Liver (tissue), 9 donors: ENCODE data around the gene RAB31. TPM values are rescaled to one million over a fixed set of nuclear protein-coding genes. Genes with fewer than 3 reads are reported as not detected.
"Not testable (repeated sequence)": the region's sequence is repeated elsewhere in the genome, so short reads cannot be mapped to it uniquely, and the experiment has no call there.

Source experiments
- DNase-seq: peaks from one replicate; pipeline ENCODE4 v3.0.0-alpha.2; 2017; ENCODE audit warnings: low spot score
- H3K27ac ChIP-seq, 2 donors: one replicate each; pipeline ENCODE4 v1.7.0; 2013; ENCODE audit warnings: inconsistent platforms in 2 of 2, low read length in 2 of 2, control low read depth in 1 of 2, low read depth in 1 of 2, mild to moderate bottlenecking in 1 of 2
- H3K27me3 ChIP-seq, 4 donors: one replicate each; pipeline versions ENCODE4 v1.6.1 to v1.7.0; 2013; ENCODE audit warnings: low read length in 3 of 4, inconsistent platforms in 1 of 4, mild to moderate bottlenecking in 1 of 4, moderate library complexity in 1 of 4; ENCODE audit not compliant: control insufficient read depth in 4 of 4, insufficient read depth in 4 of 4
- H3K36me3 ChIP-seq, 4 donors: one replicate each; pipeline versions ENCODE4 v1.6.1 to v1.7.0; 2013; ENCODE audit warnings: low read length in 3 of 4, mild to moderate bottlenecking in 3 of 4, low read depth in 1 of 4, moderate library complexity in 1 of 4; ENCODE audit not compliant: control insufficient read depth in 4 of 4, insufficient read depth in 3 of 4
- H3K4me1 ChIP-seq, 4 donors: one replicate each; pipeline versions ENCODE4 v1.6.1 to v1.7.0; 2013; ENCODE audit warnings: low read length in 3 of 4, mild to moderate bottlenecking in 3 of 4, moderate library complexity in 1 of 4; ENCODE audit not compliant: control insufficient read depth in 4 of 4, insufficient read depth in 4 of 4
- H3K4me3 ChIP-seq, 3 donors: one replicate each; pipeline versions ENCODE4 v1.6.1 to v1.7.0; 2013; ENCODE audit warnings: low read length in 3 of 3, control low read depth in 1 of 3, low read depth in 1 of 3, mild to moderate bottlenecking in 1 of 3
- H3K9ac ChIP-seq, 2 donors: one replicate each; pipeline ENCODE4 v1.7.0; 2013; ENCODE audit warnings: low read length in 2 of 2, mild to moderate bottlenecking in 2 of 2, moderate library complexity in 2 of 2, control low read depth in 1 of 2, low read depth in 1 of 2
- H3K9me3 ChIP-seq, 4 donors: one replicate each; pipeline versions ENCODE4 v1.6.1 to v1.7.0; 2013; ENCODE audit warnings: low read length in 3 of 4; ENCODE audit not compliant: control insufficient read depth in 4 of 4
- ATF3 ChIP-seq: IDR thresholded peaks from 2 replicates; pipeline ENCODE4 v1.6.1; 2016; ENCODE audit warnings: antibody characterized with exemption
- EGR1 ChIP-seq, 2 donors: IDR thresholded peaks; 2 replicates each; pipeline ENCODE4 v1.6.1; 2016 to 2018; ENCODE audit warnings: antibody characterized with exemption in 2 of 2, low read depth in 2 of 2
- FOXA1 ChIP-seq: IDR thresholded peaks from 2 replicates; pipeline ENCODE4 v1.6.1; 2016; ENCODE audit warnings: antibody characterized with exemption
- FOXA2 ChIP-seq: IDR thresholded peaks from 2 replicates; pipeline ENCODE4 v1.6.1; 2016; ENCODE audit warnings: antibody characterized with exemption
- GABPA ChIP-seq, 2 donors: IDR thresholded peaks in 1 of 2; conservative IDR thresholded peaks in 1 of 2; 2 replicates each; pipeline ENCODE4 v1.6.1; 2016; ENCODE audit warnings: antibody characterized with exemption in 2 of 2, mild to moderate bottlenecking in 1 of 2, moderate library complexity in 1 of 2
- HNF4A ChIP-seq, 2 donors: conservative IDR thresholded peaks; 2 replicates each; pipeline ENCODE4 v1.6.1; 2016; ENCODE audit warnings: antibody characterized with exemption in 2 of 2, mild to moderate bottlenecking in 2 of 2
- HNF4G ChIP-seq: IDR thresholded peaks from 2 replicates; pipeline ENCODE4 v1.6.1; 2016; ENCODE audit warnings: antibody characterized with exemption
- JUND ChIP-seq, 2 donors: IDR thresholded peaks; 2 replicates each; pipeline ENCODE4 v1.6.1; 2016; ENCODE audit warnings: antibody characterized with exemption in 2 of 2
- NR2F2 ChIP-seq: IDR thresholded peaks from 2 replicates; pipeline ENCODE4 v1.6.1; 2016; ENCODE audit warnings: antibody characterized with exemption
- RAD21 ChIP-seq, 2 donors: IDR thresholded peaks; 2 replicates each; pipeline ENCODE4 v1.6.1; 2016; ENCODE audit warnings: antibody characterized with exemption in 2 of 2, mild to moderate bottlenecking in 2 of 2
- RXRA ChIP-seq, 2 donors: IDR thresholded peaks; 2 replicates each; pipeline ENCODE4 v1.6.1; 2017 to 2018; ENCODE audit warnings: antibody characterized with exemption in 2 of 2, mild to moderate bottlenecking in 1 of 2
- SP1 ChIP-seq: IDR thresholded peaks from 2 replicates; pipeline ENCODE4 v1.6.1; 2018; ENCODE audit warnings: antibody characterized with exemption, mild to moderate bottlenecking
- TAF1 ChIP-seq: conservative IDR thresholded peaks from 2 replicates; pipeline ENCODE4 v1.6.1; 2016; ENCODE audit warnings: antibody characterized with exemption, mild to moderate bottlenecking
- YY1 ChIP-seq: IDR thresholded peaks from 2 replicates; pipeline ENCODE4 v1.6.1; 2016; ENCODE audit warnings: antibody characterized with exemption, mild to moderate bottlenecking
- WGBS: extraction: QIAGEN DNeasy Blood & Tissue Kit; methylation state at CpG from one replicate; pipeline ENCODE4 v1.1.7; 2013; 5-methylcytosine and 5-hydroxymethylcytosine counted together
- polyA plus RNA-seq, 2 donors: library from polyadenylated mRNA; stranded (reverse) in 1 of 2; unstranded in 1 of 2; fragments of 200-250 nt in 1 of 2; fragments of >200 nt in 1 of 2; fragmentation: Nextera tagmentation in 1 of 2; extraction: Ambion mirVana in 1 of 2; gene quantifications; one replicate each; pipeline versions ENCODE4 v1.2.1 to v1.2.3, GENCODE V29; 2013 to 2015
- total RNA-seq, 2 donors: library from RNA; depleted of rRNA; stranded (reverse); fragments of >200 nt; gene quantifications; one replicate each; pipeline ENCODE4 v1.2.3, GENCODE V29; 2014
- TF ChIP-seq, protein P1 (sequence below): IDR thresholded peaks from 2 replicates; pipeline ENCODE4 v1.6.1; 2016; ENCODE audit warnings: antibody characterized with exemption, mild to moderate bottlenecking
- TF ChIP-seq, protein P2 (sequence below): IDR thresholded peaks from 2 replicates; pipeline ENCODE4 v1.6.1; 2016; ENCODE audit warnings: antibody characterized with exemption
- TF ChIP-seq, protein P3 (sequence below): IDR thresholded peaks from 2 replicates; pipeline ENCODE4 v1.6.1; 2016; ENCODE audit warnings: antibody characterized with exemption
- donor health status: healthy.
- donor health status: healthy.
- donor health status: healthy.
- donor health status: healthy.
- donor health status: healthy.

RAB31 gene
- total and polyA plus RNA-seq, 4 donors: 3.6 to 12.8 (median 9.7) TPM

- peak; percentile 32 for TF ChIP-seq SP1
- TF ChIP-seq, protein P1, sequence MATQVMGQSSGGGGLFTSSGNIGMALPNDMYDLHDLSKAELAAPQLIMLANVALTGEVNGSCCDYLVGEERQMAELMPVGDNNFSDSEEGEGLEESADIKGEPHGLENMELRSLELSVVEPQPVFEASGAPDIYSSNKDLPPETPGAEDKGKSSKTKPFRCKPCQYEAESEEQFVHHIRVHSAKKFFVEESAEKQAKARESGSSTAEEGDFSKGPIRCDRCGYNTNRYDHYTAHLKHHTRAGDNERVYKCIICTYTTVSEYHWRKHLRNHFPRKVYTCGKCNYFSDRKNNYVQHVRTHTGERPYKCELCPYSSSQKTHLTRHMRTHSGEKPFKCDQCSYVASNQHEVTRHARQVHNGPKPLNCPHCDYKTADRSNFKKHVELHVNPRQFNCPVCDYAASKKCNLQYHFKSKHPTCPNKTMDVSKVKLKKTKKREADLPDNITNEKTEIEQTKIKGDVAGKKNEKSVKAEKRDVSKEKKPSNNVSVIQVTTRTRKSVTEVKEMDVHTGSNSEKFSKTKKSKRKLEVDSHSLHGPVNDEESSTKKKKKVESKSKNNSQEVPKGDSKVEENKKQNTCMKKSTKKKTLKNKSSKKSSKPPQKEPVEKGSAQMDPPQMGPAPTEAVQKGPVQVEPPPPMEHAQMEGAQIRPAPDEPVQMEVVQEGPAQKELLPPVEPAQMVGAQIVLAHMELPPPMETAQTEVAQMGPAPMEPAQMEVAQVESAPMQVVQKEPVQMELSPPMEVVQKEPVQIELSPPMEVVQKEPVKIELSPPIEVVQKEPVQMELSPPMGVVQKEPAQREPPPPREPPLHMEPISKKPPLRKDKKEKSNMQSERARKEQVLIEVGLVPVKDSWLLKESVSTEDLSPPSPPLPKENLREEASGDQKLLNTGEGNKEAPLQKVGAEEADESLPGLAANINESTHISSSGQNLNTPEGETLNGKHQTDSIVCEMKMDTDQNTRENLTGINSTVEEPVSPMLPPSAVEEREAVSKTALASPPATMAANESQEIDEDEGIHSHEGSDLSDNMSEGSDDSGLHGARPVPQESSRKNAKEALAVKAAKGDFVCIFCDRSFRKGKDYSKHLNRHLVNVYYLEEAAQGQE: no peak
- peak; percentile 23 to 53 for TF ChIP-seq HNF4A (conservative IDR thresholded peaks at IDR 0.05)
- no peak for TF ChIP-seq TAF1
- TF ChIP-seq, protein P2, sequence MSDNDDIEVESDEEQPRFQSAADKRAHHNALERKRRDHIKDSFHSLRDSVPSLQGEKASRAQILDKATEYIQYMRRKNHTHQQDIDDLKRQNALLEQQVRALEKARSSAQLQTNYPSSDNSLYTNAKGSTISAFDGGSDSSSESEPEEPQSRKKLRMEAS: peak; percentile 41
- peak; percentile 51 to 64 for TF ChIP-seq RXRA (IDR thresholded peaks at IDR 0.05)
- peak; percentile 92 to 97 for TF ChIP-seq JUND (IDR thresholded peaks at IDR 0.05)
- TF ChIP-seq ATF3: peak; percentile 59
- peak in 1 of 2 donors; percentile 33 for TF ChIP-seq RAD21 (IDR thresholded peaks at IDR 0.05)
- H3K4me1 ChIP-seq: peaks cover 0 to 6% (median 0%) of the 10 kb centered on the region in 4 donors
- no peaks in the 10 kb centered on the region for H3K27me3 ChIP-seq
- no peak overlapping the region for H3K27ac ChIP-seq
- no peak for DNase-seq
- no peaks in the 10 kb centered on the region for H3K36me3 ChIP-seq
- H3K9ac ChIP-seq: no peak overlapping the region
- H3K4me3 ChIP-seq: no peak overlapping the region
- no peaks in the 10 kb centered on the region for H3K9me3 ChIP-seq
- 67% methylated on average over 11 of the region's 11 CpGs for WGBS
Measured at GRCh38 chr18:9898792-9899549, 190.9 kb downstream of the RAB31 start.

GRCh38 chr18:9899550-9899930 lies 191.4 kb downstream of the RAB31 start:
- 98% methylated on average over 1 of the region's 1 CpG for WGBS
- not testable (repeated sequence) for H3K27me3 ChIP-seq, H3K27ac ChIP-seq, H3K9ac ChIP-seq, DNase-seq, H3K36me3 ChIP-seq, H3K4me3 ChIP-seq, H3K4me1 ChIP-seq, H3K9me3 ChIP-seq

DNA sequence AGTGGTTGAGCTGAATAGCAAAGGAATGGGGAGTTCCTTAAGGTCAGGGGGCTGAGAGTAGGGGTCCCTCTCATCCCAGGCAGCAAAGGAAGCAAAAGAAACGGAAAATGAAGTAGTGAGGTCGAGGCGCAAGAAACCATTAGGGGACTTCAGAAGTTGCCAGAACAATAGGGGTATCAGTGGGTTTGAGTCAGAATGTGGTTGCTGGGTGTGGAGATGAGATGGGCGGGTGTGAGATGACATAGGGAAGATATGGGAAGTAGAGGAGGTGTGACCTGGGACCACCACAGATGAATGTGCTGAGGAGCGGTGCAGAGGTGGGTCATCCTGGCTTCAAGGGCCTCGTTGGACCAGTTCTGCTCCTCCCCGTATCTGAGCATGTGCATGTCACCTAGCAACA lies 192.6 kb downstream of the RAB31 start:
- 96% methylated on average over 7 of the region's 7 CpGs for WGBS
- Histone ChIP-seq H3K36me3 (no peaks in the 10 kb centered on the region), H3K4me3 (no peak overlapping the region), H3K4me1 (peaks cover 0 to 6% (median 0%) of the 10 kb centered on the region in 4 donors), H3K27me3 (no peaks in the 10 kb centered on the region), H3K9me3 (no peaks in the 10 kb centered on the region), H3K9ac (no peak overlapping the region), H3K27ac (no peak overlapping the region)
- TF ChIP-seq JUND (IDR thresholded peaks at IDR 0.05) (no peak), HNF4A (conservative IDR thresholded peaks at IDR 0.05) (no peak), GABPA (IDR thresholded peaks at IDR 0.05 in 1 of 2, conservative IDR thresholded peaks at IDR 0.05 in 1 of 2) (no peak), YY1 (no peak), ATF3 (no peak), RAD21 (IDR thresholded peaks at IDR 0.05) (no peak), NR2F2 (no peak), EGR1 (IDR thresholded peaks at IDR 0.05; ENCODE audit: low read depth in 2 of 2) (no peak), FOXA1 (no peak), HNF4G (no peak), FOXA2 (no peak)
- TF ChIP-seq, protein P1: no peak
- TF ChIP-seq, protein P2: no peak
- TF ChIP-seq, protein P3, sequence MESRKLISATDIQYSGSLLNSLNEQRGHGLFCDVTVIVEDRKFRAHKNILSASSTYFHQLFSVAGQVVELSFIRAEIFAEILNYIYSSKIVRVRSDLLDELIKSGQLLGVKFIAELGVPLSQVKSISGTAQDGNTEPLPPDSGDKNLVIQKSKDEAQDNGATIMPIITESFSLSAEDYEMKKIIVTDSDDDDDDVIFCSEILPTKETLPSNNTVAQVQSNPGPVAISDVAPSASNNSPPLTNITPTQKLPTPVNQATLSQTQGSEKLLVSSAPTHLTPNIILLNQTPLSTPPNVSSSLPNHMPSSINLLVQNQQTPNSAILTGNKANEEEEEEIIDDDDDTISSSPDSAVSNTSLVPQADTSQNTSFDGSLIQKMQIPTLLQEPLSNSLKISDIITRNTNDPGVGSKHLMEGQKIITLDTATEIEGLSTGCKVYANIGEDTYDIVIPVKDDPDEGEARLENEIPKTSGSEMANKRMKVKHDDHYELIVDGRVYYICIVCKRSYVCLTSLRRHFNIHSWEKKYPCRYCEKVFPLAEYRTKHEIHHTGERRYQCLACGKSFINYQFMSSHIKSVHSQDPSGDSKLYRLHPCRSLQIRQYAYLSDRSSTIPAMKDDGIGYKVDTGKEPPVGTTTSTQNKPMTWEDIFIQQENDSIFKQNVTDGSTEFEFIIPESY: no peak
- DNase-seq: no peak
